Measurements from ENCODE around the gene TMEM134.

DNA sequence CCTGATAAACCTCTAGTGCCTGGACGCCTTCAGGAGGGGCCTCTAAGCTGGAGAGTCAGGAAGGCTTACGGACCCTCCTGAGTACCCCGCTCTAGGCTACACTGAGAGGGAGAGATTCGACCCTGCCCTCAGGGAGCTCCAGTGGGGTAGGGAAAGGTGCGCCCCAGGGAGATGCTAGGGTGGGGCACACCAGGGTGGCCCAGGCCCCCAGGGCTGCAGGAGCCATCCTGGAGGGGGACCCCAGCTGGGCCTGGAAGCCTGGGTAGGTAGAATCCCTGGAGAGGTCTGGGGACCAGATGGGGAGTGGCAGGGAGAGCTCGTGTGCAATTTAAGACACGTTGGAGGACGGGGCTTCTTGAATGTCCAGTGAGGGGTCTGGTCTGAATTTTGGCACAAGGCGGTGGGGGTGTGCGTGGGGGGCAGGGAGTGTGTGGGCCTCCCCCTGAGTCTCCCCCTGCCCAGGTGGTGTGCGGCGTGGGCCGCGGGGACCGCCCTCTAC, 48.9 kb downstream of the TMEM134 start:
- no peak for TF ChIP-seq EZH2phosphoT487 (IDR thresholded peaks at IDR 0.05; ENCODE audit: insufficient read depth, low read depth)
- no peak for TF ChIP-seq EZH2 (IDR thresholded peaks at IDR 0.05; ENCODE audit: insufficient read depth, poor library complexity, severe bottlenecking)

All from GM23248 (cell line).